ENCODE results near the gene TIFAB.

DNA sequence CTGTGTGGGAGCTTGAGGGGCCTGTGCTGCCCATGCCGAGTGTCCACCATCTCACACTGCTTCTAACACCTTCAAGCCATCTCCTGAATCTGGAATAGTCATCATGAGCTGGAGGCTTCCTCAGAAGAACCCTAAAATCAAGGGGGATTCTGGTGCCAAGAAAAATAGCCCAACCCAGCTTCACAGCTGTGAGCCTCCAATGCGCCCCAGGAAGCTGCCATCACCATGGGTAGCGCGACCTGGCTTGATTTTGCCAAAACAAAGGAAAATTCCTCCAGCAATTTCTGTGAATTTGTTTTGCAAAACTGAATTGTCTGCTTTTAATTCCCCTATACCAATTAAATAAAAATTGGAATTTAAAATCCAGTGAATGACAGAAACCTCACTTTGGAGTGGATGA lies 6.2 kb upstream of the TIFAB start:
- TF ChIP-seq POLR2AphosphoS5 (IDR thresholded peaks at IDR 0.05; ENCODE audit: low read depth, low read length), result no peak
- TF ChIP-seq, protein P1, sequence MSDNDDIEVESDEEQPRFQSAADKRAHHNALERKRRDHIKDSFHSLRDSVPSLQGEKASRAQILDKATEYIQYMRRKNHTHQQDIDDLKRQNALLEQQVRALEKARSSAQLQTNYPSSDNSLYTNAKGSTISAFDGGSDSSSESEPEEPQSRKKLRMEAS (IDR thresholded peaks at IDR 0.05), result no peak
- TF ChIP-seq, protein P2, sequence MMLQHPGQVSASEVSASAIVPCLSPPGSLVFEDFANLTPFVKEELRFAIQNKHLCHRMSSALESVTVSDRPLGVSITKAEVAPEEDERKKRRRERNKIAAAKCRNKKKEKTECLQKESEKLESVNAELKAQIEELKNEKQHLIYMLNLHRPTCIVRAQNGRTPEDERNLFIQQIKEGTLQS (IDR thresholded peaks at IDR 0.05), result no peak

All from HCT116 (cell line).